GM23338 (cell line): ENCODE data around the gene MED12L. TPM values are rescaled to one million over a fixed set of nuclear protein-coding genes. Genes with fewer than 3 reads are reported as not detected.

Experiments
- ATAC-seq: fragments of 200-7000 bp; cut with Tn5 transposase; 3 replicates; pipeline ENCODE4 v1.9.1; 2020
- DNase-seq: peaks from one replicate; pipeline ENCODE4 v3.0.0-alpha.2; 2015; ENCODE audit warnings: low spot score
- H2AFZ ChIP-seq: fragments of 200-600 bp; sonication (generic); 2 replicates; pipeline ENCODE4 v1.8.0; 2016; ENCODE audit warnings: antibody characterized with exemption, mild to moderate bottlenecking, moderate library complexity
- H3F3A ChIP-seq: fragments of 200-600 bp; sonication (generic); replicated peaks from 2 replicates; pipeline ENCODE4 v1.8.0; 2017; ENCODE audit warnings: antibody characterized with exemption, mixed run types, low read depth
- H3K27ac ChIP-seq: fragments of 200-600 bp; sonication (generic); 2 replicates; pipeline ENCODE4 v1.6.1; 2016; ENCODE audit warnings: low read depth
- H3K27me3 ChIP-seq: fragments of 200-600 bp; sonication (generic); 2 replicates; pipeline ENCODE4 v1.8.0; 2016; ENCODE audit warnings: mild to moderate bottlenecking, mixed run types, moderate library complexity; ENCODE audit not compliant: insufficient read depth
- H3K36me3 ChIP-seq: fragments of 200-600 bp; sonication (generic); 2 replicates; pipeline ENCODE4 v1.8.0; 2016; ENCODE audit warnings: mild to moderate bottlenecking; ENCODE audit not compliant: insufficient read depth
- H3K4me1 ChIP-seq: fragments of 200-600 bp; sonication (generic); 2 replicates; pipeline ENCODE4 v1.8.0; 2016; ENCODE audit warnings: mild to moderate bottlenecking, moderate library complexity; ENCODE audit not compliant: insufficient read depth
- H3K4me2 ChIP-seq: fragments of 200-600 bp; sonication (generic); 2 replicates; pipeline ENCODE4 v1.7.1; 2017; ENCODE audit warnings: mixed run types
- H3K4me3 ChIP-seq: fragments of 200-600 bp; sonication (generic); 2 replicates; pipeline ENCODE4 v1.6.1; 2016; ENCODE audit warnings: mixed run types
- H3K79me2 ChIP-seq: fragments of 200-600 bp; sonication (generic); replicated peaks from 2 replicates; pipeline ENCODE4 v1.8.0; 2017; ENCODE audit warnings: mild to moderate bottlenecking; ENCODE audit not compliant: insufficient read depth
- H3K9me2 ChIP-seq: fragments of 200-600 bp; sonication (generic); 2 replicates; pipeline ENCODE4 v1.8.0; 2017; ENCODE audit not compliant: insufficient read depth
- H4K20me1 ChIP-seq: fragments of 200-600 bp; sonication (generic); replicated peaks from 2 replicates; pipeline ENCODE4 v1.8.0; 2017; ENCODE audit warnings: mild to moderate bottlenecking; ENCODE audit not compliant: insufficient read depth
- H3K27ac Mint-ChIP-seq: 2 replicates; pipeline ENCODE4 v1.8.0; 2020; ENCODE audit warnings: inconsistent platforms, mild to moderate bottlenecking, moderate library complexity, mixed read lengths
- H3K27me3 Mint-ChIP-seq: 3 replicates; pipeline ENCODE4 v1.8.0; 2022; ENCODE audit warnings: low read depth, mild to moderate bottlenecking, moderate library complexity, mixed read lengths, inconsistent platforms; ENCODE audit not compliant: insufficient read depth, poor library complexity
- H3K36me3 Mint-ChIP-seq: 3 replicates; pipeline ENCODE4 v1.8.0; 2021; ENCODE audit warnings: low read depth, mild to moderate bottlenecking, inconsistent platforms, moderate library complexity, mixed read lengths
- H3K4me1 Mint-ChIP-seq: 3 replicates; pipeline ENCODE4 v1.8.0; 2020; ENCODE audit warnings: mild to moderate bottlenecking, inconsistent platforms, mixed read lengths
- H3K4me3 Mint-ChIP-seq: 3 replicates; pipeline ENCODE4 v1.8.0; 2021; ENCODE audit warnings: moderate library complexity, mild to moderate bottlenecking, inconsistent platforms, mixed read lengths
- H3K9me3 Mint-ChIP-seq: 3 replicates; pipeline ENCODE4 v1.8.0; 2020; ENCODE audit warnings: moderate library complexity, mild to moderate bottlenecking, inconsistent platforms, mixed read lengths
- CREB1 ChIP-seq: fragments of 250-450 bp; sonication (Bioruptor Pico); IDR thresholded peaks from 2 replicates; pipeline ENCODE4 v1.5.0; 2020; ENCODE audit warnings: low read depth, mild to moderate bottlenecking, moderate library complexity
- EZH2 ChIP-seq: fragments of 200-600 bp; sonication (generic); IDR thresholded peaks from one replicate; pipeline ENCODE4 v1.8.0; 2017; ENCODE audit warnings: antibody characterized with exemption, mild to moderate bottlenecking, low read depth; ENCODE audit not compliant: unreplicated experiment
- EZH2phosphoT487 ChIP-seq: fragments of 200-600 bp; sonication (generic); IDR thresholded peaks from one replicate; pipeline ENCODE4 v1.8.1; 2018; ENCODE audit warnings: antibody characterized with exemption; ENCODE audit not compliant: unreplicated experiment
- JUNB ChIP-seq: IDR thresholded peaks from one replicate; pipeline ENCODE4 v1.6.1; 2016; ENCODE audit warnings: antibody characterized with exemption; ENCODE audit not compliant: unreplicated experiment
- NANOG ChIP-seq: IDR thresholded peaks from 2 replicates; pipeline ENCODE4 v1.6.1; 2016; ENCODE audit warnings: antibody characterized with exemption, borderline replicate concordance
- POLR2AphosphoS5 ChIP-seq: IDR thresholded peaks from 2 replicates; pipeline ENCODE4 v1.6.1; 2016; ENCODE audit warnings: antibody characterized with exemption, low read depth
- STAT1 ChIP-seq: IDR thresholded peaks from one replicate; pipeline ENCODE4 v1.6.1; 2016; ENCODE audit warnings: antibody characterized with exemption; ENCODE audit not compliant: unreplicated experiment
- ZNF114 ChIP-seq: fragments of 250-450 bp; sonication (Bioruptor Pico); IDR thresholded peaks from 2 replicates; pipeline ENCODE4 v1.5.0; 2020; ENCODE audit warnings: mild to moderate bottlenecking, moderate library complexity
- ZNF331 ChIP-seq: fragments of 250-450 bp; sonication (Bioruptor Pico); IDR thresholded peaks from 2 replicates; pipeline ENCODE4 v1.5.0; 2020; ENCODE audit warnings: low read depth, mild to moderate bottlenecking, moderate library complexity
- polyA plus RNA-seq: library from polyadenylated mRNA; unstranded; fragments of >200 nt; fragmentation: Nextera tagmentation; extraction: Ambion mirVana; gene quantifications from 2 replicates; pipeline ENCODE4 v1.2.1, GENCODE V29; 2016
- total RNA-seq: library from RNA; depleted of rRNA; stranded (reverse); fragments of >200 nt; shearing (Covaris generic); gene quantifications from 2 replicates; pipeline ENCODE4 v1.2.3, GENCODE V29; 2014
- TF ChIP-seq, protein P1 (sequence below), 2 experiments: fragments of 200-600 bp in 1 of 2; sonication (generic) in 1 of 2; conservative IDR thresholded peaks; 2 replicates each; pipeline versions ENCODE4 v1.5.1 to v1.6.1; 2016 to 2017; ENCODE audit warnings: antibody characterized with exemption in 2 of 2, low read depth in 2 of 2, mild to moderate bottlenecking in 2 of 2, moderate library complexity in 1 of 2
- TF ChIP-seq, protein P2 (sequence below): IDR thresholded peaks from one replicate; pipeline ENCODE4 v1.6.1; 2018; ENCODE audit warnings: antibody characterized with exemption; ENCODE audit not compliant: unreplicated experiment
- TF ChIP-seq, protein P3 (sequence below): IDR thresholded peaks from 2 replicates; pipeline ENCODE4 v1.6.1; 2016; ENCODE audit warnings: antibody characterized with exemption
- TF ChIP-seq, protein P4 (sequence below): fragments of 250-450 bp; sonication (Bioruptor Pico); IDR thresholded peaks from 2 replicates; pipeline ENCODE4 v1.5.0; 2020; ENCODE audit warnings: mild to moderate bottlenecking, moderate library complexity

Gene MED12L
- total and polyA plus RNA-seq, 2 experiments from 2014 or later, result 5.7 to 25.0 TPM

DNA sequence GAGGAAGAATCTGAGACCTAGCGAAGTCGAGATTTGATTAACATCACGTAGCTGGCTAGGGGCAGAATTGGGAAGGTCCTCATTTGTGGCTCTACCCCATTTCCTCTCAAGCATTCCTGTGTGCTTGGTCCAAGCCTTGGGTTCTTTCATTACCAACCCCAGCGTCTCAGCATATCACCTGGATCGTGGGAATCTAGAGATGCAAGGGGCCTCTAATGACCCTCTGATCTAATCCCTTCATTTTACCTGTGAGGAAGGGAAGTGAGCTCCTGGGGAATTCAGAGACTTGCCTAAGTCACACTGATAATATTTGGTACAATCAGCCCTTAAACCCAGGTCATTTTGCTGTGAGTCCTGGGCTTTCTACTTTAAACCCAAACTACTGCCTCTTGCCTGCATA, 229.1 kb downstream of the MED12L start:
- H3K9me3 Mint-ChIP-seq, result no peaks in the 10 kb centered on the region
- ATAC-seq (no peak), DNase-seq (no peak)

More for the DNA sequence above, 229.1 kb downstream of the MED12L start:
- Mint-ChIP-seq H3K27me3 (no peaks in the 10 kb centered on the region), H3K4me3 (no peak overlapping the region), H3K4me1 (peaks cover 53% of the 10 kb centered on the region), H3K36me3 (no peaks in the 10 kb centered on the region), H3K27ac (peak overlapping the region; percentile 48)
- Histone ChIP-seq H3K9me2 (no peaks in the 10 kb centered on the region), H3K4me2 (no peak overlapping the region), H3K27ac (peak overlapping the region; percentile 68; the same call in 1 of the 2 replicates), H3K79me2 (no peaks in the 10 kb centered on the region), H3K4me1 (peaks cover 44% of the 10 kb centered on the region), H3K36me3 (no peaks in the 10 kb centered on the region), H3F3A (no peaks in the 10 kb centered on the region), H4K20me1 (no peaks in the 10 kb centered on the region), H2AFZ (no peak overlapping the region), H3K4me3 (no peak overlapping the region), H3K27me3 (no peaks in the 10 kb centered on the region)
- no peak for TF ChIP-seq ZNF331 (CRISPR knock-in tag)
- TF ChIP-seq, protein P1, sequence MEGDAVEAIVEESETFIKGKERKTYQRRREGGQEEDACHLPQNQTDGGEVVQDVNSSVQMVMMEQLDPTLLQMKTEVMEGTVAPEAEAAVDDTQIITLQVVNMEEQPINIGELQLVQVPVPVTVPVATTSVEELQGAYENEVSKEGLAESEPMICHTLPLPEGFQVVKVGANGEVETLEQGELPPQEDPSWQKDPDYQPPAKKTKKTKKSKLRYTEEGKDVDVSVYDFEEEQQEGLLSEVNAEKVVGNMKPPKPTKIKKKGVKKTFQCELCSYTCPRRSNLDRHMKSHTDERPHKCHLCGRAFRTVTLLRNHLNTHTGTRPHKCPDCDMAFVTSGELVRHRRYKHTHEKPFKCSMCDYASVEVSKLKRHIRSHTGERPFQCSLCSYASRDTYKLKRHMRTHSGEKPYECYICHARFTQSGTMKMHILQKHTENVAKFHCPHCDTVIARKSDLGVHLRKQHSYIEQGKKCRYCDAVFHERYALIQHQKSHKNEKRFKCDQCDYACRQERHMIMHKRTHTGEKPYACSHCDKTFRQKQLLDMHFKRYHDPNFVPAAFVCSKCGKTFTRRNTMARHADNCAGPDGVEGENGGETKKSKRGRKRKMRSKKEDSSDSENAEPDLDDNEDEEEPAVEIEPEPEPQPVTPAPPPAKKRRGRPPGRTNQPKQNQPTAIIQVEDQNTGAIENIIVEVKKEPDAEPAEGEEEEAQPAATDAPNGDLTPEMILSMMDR (conservative IDR thresholded peaks at IDR 0.05; ENCODE audit: low read depth in 2 of 2), result no peak
- TF ChIP-seq JUNB, result no peak
- TF ChIP-seq ZNF114, result no peak
- TF ChIP-seq, protein P2, sequence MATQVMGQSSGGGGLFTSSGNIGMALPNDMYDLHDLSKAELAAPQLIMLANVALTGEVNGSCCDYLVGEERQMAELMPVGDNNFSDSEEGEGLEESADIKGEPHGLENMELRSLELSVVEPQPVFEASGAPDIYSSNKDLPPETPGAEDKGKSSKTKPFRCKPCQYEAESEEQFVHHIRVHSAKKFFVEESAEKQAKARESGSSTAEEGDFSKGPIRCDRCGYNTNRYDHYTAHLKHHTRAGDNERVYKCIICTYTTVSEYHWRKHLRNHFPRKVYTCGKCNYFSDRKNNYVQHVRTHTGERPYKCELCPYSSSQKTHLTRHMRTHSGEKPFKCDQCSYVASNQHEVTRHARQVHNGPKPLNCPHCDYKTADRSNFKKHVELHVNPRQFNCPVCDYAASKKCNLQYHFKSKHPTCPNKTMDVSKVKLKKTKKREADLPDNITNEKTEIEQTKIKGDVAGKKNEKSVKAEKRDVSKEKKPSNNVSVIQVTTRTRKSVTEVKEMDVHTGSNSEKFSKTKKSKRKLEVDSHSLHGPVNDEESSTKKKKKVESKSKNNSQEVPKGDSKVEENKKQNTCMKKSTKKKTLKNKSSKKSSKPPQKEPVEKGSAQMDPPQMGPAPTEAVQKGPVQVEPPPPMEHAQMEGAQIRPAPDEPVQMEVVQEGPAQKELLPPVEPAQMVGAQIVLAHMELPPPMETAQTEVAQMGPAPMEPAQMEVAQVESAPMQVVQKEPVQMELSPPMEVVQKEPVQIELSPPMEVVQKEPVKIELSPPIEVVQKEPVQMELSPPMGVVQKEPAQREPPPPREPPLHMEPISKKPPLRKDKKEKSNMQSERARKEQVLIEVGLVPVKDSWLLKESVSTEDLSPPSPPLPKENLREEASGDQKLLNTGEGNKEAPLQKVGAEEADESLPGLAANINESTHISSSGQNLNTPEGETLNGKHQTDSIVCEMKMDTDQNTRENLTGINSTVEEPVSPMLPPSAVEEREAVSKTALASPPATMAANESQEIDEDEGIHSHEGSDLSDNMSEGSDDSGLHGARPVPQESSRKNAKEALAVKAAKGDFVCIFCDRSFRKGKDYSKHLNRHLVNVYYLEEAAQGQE, result no peak
- no peak for TF ChIP-seq POLR2AphosphoS5
- TF ChIP-seq NANOG, result no peak
- no peak for TF ChIP-seq EZH2phosphoT487
- TF ChIP-seq STAT1, result no peak
- TF ChIP-seq, protein P3, sequence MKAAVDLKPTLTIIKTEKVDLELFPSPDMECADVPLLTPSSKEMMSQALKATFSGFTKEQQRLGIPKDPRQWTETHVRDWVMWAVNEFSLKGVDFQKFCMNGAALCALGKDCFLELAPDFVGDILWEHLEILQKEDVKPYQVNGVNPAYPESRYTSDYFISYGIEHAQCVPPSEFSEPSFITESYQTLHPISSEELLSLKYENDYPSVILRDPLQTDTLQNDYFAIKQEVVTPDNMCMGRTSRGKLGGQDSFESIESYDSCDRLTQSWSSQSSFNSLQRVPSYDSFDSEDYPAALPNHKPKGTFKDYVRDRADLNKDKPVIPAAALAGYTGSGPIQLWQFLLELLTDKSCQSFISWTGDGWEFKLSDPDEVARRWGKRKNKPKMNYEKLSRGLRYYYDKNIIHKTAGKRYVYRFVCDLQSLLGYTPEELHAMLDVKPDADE, result no peak
- TF ChIP-seq, protein P4, sequence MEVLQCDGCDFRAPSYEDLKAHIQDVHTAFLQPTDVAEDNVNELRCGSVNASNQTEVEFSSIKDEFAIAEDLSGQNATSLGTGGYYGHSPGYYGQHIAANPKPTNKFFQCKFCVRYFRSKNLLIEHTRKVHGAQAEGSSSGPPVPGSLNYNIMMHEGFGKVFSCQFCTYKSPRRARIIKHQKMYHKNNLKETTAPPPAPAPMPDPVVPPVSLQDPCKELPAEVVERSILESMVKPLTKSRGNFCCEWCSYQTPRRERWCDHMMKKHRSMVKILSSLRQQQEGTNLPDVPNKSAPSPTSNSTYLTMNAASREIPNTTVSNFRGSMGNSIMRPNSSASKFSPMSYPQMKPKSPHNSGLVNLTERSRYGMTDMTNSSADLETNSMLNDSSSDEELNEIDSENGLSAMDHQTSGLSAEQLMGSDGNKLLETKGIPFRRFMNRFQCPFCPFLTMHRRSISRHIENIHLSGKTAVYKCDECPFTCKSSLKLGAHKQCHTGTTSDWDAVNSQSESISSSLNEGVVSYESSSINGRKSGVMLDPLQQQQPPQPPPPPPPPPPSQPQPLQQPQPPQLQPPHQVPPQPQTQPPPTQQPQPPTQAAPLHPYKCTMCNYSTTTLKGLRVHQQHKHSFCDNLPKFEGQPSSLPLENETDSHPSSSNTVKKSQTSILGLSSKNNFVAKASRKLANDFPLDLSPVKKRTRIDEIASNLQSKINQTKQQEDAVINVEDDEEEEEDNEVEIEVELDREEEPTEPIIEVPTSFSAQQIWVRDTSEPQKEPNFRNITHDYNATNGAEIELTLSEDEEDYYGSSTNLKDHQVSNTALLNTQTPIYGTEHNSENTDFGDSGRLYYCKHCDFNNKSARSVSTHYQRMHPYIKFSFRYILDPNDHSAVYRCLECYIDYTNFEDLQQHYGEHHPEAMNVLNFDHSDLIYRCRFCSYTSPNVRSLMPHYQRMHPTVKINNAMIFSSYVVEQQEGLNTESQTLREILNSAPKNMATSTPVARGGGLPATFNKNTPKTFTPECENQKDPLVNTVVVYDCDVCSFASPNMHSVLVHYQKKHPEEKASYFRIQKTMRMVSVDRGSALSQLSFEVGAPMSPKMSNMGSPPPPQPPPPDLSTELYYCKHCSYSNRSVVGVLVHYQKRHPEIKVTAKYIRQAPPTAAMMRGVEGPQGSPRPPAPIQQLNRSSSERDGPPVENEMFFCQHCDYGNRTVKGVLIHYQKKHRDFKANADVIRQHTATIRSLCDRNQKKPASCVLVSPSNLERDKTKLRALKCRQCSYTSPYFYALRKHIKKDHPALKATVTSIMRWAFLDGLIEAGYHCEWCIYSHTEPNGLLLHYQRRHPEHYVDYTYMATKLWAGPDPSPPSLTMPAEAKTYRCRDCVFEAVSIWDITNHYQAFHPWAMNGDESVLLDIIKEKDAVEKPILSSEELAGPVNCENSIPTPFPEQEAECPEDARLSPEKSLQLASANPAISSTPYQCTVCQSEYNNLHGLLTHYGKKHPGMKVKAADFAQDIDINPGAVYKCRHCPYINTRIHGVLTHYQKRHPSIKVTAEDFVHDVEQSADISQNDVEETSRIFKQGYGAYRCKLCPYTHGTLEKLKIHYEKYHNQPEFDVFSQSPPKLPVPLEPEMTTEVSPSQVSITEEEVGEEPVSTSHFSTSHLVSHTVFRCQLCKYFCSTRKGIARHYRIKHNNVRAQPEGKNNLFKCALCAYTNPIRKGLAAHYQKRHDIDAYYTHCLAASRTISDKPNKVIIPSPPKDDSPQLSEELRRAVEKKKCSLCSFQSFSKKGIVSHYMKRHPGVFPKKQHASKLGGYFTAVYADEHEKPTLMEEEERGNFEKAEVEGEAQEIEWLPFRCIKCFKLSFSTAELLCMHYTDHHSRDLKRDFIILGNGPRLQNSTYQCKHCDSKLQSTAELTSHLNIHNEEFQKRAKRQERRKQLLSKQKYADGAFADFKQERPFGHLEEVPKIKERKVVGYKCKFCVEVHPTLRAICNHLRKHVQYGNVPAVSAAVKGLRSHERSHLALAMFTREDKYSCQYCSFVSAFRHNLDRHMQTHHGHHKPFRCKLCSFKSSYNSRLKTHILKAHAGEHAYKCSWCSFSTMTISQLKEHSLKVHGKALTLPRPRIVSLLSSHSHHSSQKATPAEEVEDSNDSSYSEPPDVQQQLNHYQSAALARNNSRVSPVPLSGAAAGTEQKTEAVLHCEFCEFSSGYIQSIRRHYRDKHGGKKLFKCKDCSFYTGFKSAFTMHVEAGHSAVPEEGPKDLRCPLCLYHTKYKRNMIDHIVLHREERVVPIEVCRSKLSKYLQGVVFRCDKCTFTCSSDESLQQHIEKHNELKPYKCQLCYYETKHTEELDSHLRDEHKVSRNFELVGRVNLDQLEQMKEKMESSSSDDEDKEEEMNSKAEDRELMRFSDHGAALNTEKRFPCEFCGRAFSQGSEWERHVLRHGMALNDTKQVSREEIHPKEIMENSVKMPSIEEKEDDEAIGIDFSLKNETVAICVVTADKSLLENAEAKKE (CRISPR knock-in tag), result no peak
- no peak for TF ChIP-seq CREB1
- no peak for TF ChIP-seq EZH2
